Esophagus muscularis mucosa (tissue), 4 donors: ENCODE data around the gene SGPP2. TPM values are rescaled to one million over a fixed set of nuclear protein-coding genes. Genes with fewer than 3 reads are reported as not detected.

Experiments used
- DNase-seq: peaks from one replicate; pipeline ENCODE4 v3.0.0-alpha.2; 2017; ENCODE audit errors: extremely low spot score
- H3K27ac ChIP-seq, 4 donors: fragments of 200-600 bp; sonication (generic); replicated peaks in 1 of 4; 1 replicate in 3 of 4; 2 replicates in 1 of 4; pipeline ENCODE4 v1.5.1; 2016 to 2019; ENCODE audit warnings: mild to moderate bottlenecking in 1 of 4
- H3K27me3 ChIP-seq, 4 donors: fragments of 200-600 bp; sonication (generic); one replicate each; pipeline versions ENCODE4 v1.5.1 to v1.6.0; 2016 to 2019
- H3K36me3 ChIP-seq, 4 donors: fragments of 200-600 bp; sonication (generic); one replicate each; pipeline ENCODE4 v1.5.1; 2016 to 2019
- H3K4me1 ChIP-seq, 4 donors: fragments of 200-600 bp; sonication (generic); one replicate each; pipeline ENCODE4 v1.5.1; 2016 to 2019
- H3K4me3 ChIP-seq, 4 donors: fragments of 200-600 bp; sonication (generic); 1 replicate in 2 of 4; 2 replicates in 2 of 4; pipeline ENCODE4 v1.5.1; 2016 to 2019; ENCODE audit warnings: mild to moderate bottlenecking in 4 of 4, moderate library complexity in 1 of 4
- H3K9me3 ChIP-seq, 4 donors: fragments of 200-600 bp; sonication (generic); 1 replicate in 3 of 4; 2 replicates in 1 of 4; pipeline ENCODE4 v1.5.1; 2016 to 2019
- EP300 ChIP-seq: sonication (generic); formaldehyde crosslinking; IDR thresholded peaks from one replicate; pipeline ENCODE4 v1.6.1; 2017; ENCODE audit warnings: antibody characterized with exemption
- POLR2A ChIP-seq: fragments of 450-650 bp; IDR thresholded peaks from one replicate; pipeline ENCODE4 v1.6.1; 2017; ENCODE audit warnings: antibody characterized with exemption, moderate library complexity, mild to moderate bottlenecking, low read depth
- POLR2AphosphoS5 ChIP-seq, 2 donors: sonication (generic); formaldehyde crosslinking; IDR thresholded peaks; one replicate each; pipeline ENCODE4 v1.6.1; 2017; ENCODE audit warnings: antibody characterized with exemption in 2 of 2
- WGBS: methylation state at CpG from one replicate; pipeline ENCODE4 v1.1.5; 2018; 5-methylcytosine and 5-hydroxymethylcytosine counted together
- intact Hi-C: fragments of 100-400 bp; cut with DNase I; formaldehyde crosslinking; loops from one replicate; pipeline ENCODE4 v1.15.1; 2023
- total RNA-seq, 4 donors: library from RNA; depleted of rRNA; stranded (reverse); fragments of >200 nt; gene quantifications; one replicate each; pipeline versions ENCODE4 v1.1.0 to v1.2.1, GENCODE V29; 2016
- TF ChIP-seq, protein P1 (sequence below), 3 experiments: fragments of 200-600 bp in 2 of 3; fragments of 450-650 bp in 1 of 3; sonication (generic) in 2 of 3; IDR thresholded peaks; one replicate each; pipeline ENCODE4 v1.5.1; 2017 to 2019; ENCODE audit warnings: antibody characterized with exemption in 3 of 3, mild to moderate bottlenecking in 2 of 3, moderate library complexity in 1 of 3

SGPP2 gene
- total RNA-seq, 4 donors from 2014 or later, result 0.32 to 0.83 (median 0.52) TPM

- intact Hi-C loops, result no loop called here
- TF ChIP-seq POLR2AphosphoS5 (IDR thresholded peaks at IDR 0.05) (no peak), EP300 (no peak), POLR2A (no peak)
- TF ChIP-seq, protein P1, sequence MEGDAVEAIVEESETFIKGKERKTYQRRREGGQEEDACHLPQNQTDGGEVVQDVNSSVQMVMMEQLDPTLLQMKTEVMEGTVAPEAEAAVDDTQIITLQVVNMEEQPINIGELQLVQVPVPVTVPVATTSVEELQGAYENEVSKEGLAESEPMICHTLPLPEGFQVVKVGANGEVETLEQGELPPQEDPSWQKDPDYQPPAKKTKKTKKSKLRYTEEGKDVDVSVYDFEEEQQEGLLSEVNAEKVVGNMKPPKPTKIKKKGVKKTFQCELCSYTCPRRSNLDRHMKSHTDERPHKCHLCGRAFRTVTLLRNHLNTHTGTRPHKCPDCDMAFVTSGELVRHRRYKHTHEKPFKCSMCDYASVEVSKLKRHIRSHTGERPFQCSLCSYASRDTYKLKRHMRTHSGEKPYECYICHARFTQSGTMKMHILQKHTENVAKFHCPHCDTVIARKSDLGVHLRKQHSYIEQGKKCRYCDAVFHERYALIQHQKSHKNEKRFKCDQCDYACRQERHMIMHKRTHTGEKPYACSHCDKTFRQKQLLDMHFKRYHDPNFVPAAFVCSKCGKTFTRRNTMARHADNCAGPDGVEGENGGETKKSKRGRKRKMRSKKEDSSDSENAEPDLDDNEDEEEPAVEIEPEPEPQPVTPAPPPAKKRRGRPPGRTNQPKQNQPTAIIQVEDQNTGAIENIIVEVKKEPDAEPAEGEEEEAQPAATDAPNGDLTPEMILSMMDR (IDR thresholded peaks at IDR 0.05), result no peak
- no peaks in the 10 kb centered on the region for H3K4me1 ChIP-seq
- 82% methylated on average over 6 of the region's 6 CpGs for WGBS
- no peaks in the 10 kb centered on the region for H3K9me3 ChIP-seq
- no peak overlapping the region for H3K27ac ChIP-seq
- no peaks in the 10 kb centered on the region for H3K36me3 ChIP-seq
- no peaks in the 10 kb centered on the region for H3K27me3 ChIP-seq
- DNase-seq, result no peak
- no peak overlapping the region for H3K4me3 ChIP-seq
Observed at GRCh38 chr2:222535477-222535876, 111.1 kb downstream of the SGPP2 start.

DNA sequence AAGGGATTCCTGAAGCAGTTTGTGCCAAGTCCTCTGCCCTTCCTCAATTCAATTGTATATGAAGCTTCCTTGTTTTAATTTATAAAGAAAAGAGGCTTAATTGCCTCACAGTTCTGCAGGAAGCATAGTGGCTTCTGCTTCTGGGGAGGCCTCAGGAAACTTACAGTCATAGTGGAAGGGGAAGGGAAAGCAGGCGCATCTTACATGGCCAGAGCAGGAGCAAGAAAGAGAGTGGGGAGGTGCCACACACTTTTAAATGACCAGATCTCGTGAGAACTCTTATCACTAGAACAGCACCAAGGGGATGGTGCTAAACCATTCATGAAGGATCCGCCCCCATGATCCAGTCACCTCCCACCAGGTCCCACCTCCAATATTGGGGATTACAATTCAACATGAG lies 114.2 kb downstream of the SGPP2 start:
- no peaks in the 10 kb centered on the region for H3K4me1 ChIP-seq
- WGBS, result 82% methylated on average over 3 of the region's 3 CpGs
- no peaks in the 10 kb centered on the region for H3K36me3 ChIP-seq
- H3K27me3 ChIP-seq, result no peaks in the 10 kb centered on the region
- no peak overlapping the region for H3K27ac ChIP-seq
- no peaks in the 10 kb centered on the region for H3K9me3 ChIP-seq
- no peak for TF ChIP-seq EP300
- TF ChIP-seq, protein P1 (IDR thresholded peaks at IDR 0.05), result no peak
- no peak for TF ChIP-seq POLR2A
- TF ChIP-seq POLR2AphosphoS5 (IDR thresholded peaks at IDR 0.05), result no peak
- intact Hi-C loops, result no loop called here
- no peak for DNase-seq
- H3K4me3 ChIP-seq, result no peak overlapping the region

DNA sequence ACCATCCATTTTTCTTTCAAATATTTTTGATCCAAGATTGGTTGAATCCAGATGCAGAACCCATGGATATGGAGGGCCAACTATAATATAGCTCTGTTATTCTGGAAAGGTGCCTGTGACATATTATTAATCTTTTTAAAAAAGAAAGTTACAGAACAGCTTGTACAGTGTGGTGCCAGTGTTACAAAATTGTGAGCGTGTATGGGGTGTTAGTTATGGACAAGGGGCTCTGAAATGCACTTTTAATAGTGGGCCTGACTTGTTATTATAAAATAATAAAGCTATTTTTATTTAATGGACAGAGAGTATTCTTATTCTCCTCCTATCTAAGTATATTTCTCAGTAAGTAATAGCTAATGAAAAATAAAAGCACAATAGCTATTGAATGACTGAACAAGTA lies 120.3 kb downstream of the SGPP2 start:
- Histone ChIP-seq H3K9me3 (no peaks in the 10 kb centered on the region), H3K27me3 (no peaks in the 10 kb centered on the region), H3K4me3 (no peak overlapping the region), H3K36me3 (no peaks in the 10 kb centered on the region), H3K27ac (no peak overlapping the region), H3K4me1 (peaks cover 0 to 35% (median 24%) of the 10 kb centered on the region in 4 donors)
- TF ChIP-seq POLR2AphosphoS5 (IDR thresholded peaks at IDR 0.05), result no peak
- TF ChIP-seq, protein P1 (IDR thresholded peaks at IDR 0.05), result no peak
- no peak for TF ChIP-seq EP300
- no peak for TF ChIP-seq POLR2A
- intact Hi-C loops, result no loop called here
- 54% methylated on average over 1 of the region's 1 CpG for WGBS
- DNase-seq, result no peak

- WGBS, result 45% methylated on average over 6 of the region's 6 CpGs
- intact Hi-C loops, result no loop called here
- peak overlapping the region in 1 of 4 donors; percentile 49 for H3K27ac ChIP-seq
- no peak overlapping the region for H3K4me3 ChIP-seq
- no peaks in the 10 kb centered on the region for H3K36me3 ChIP-seq
- H3K4me1 ChIP-seq, result peaks cover 0 to 35% (median 24%) of the 10 kb centered on the region in 4 donors
- DNase-seq, result no peak
- no peaks in the 10 kb centered on the region for H3K9me3 ChIP-seq
- TF ChIP-seq EP300 (no peak), POLR2AphosphoS5 (IDR thresholded peaks at IDR 0.05) (no peak), POLR2A (no peak)
- TF ChIP-seq, protein P1 (IDR thresholded peaks at IDR 0.05), result no peak
- no peaks in the 10 kb centered on the region for H3K27me3 ChIP-seq
Observed at GRCh38 chr2:222545823-222546795, 121.8 kb downstream of the SGPP2 start.
